Measurements from ENCODE around the gene AUTS2. TPM values are rescaled to one million over a fixed set of nuclear protein-coding genes. Genes with fewer than 3 reads are reported as not detected.

Gene AUTS2
- total RNA-seq, 1 experiment from 2014 or later = 50.0 TPM

- no peak for TF ChIP-seq ZNF281 (CRISPR knock-in tag; IDR thresholded peaks at IDR 0.05)
These were observed 1078.0 kb downstream of the AUTS2 start (continued) for GRCh38 chr7:70676243-70676642.

GRCh38 chr7:70678621-70679251, 1080.5 kb downstream of the AUTS2 start:
- DNase-seq (ENCODE audit: low spot score) (no peak), ATAC-seq (no peak)
- Mint-ChIP-seq H3K4me1 (peaks cover 40% of the 10 kb centered on the region), H3K4me3 (no peak overlapping the region), H3K9me3 (no peaks in the 10 kb centered on the region), H3K27ac (no peak overlapping the region), H3K36me3 (no peaks in the 10 kb centered on the region), H3K27me3 (ENCODE audit: low read depth) (peaks cover 73% of the 10 kb centered on the region)
- POLR2A ChIA-PET = no interaction called here
- TF ChIP-seq NFE2L1 (CRISPR knock-in tag; IDR thresholded peaks at IDR 0.05) (no peak), GRHL2 (CRISPR knock-in tag; IDR thresholded peaks at IDR 0.05; ENCODE audit: insufficient replicate concordance, severe bottlenecking) (no peak), STAT6 (CRISPR knock-in tag; conservative IDR thresholded peaks at IDR 0.05; ENCODE audit: low read depth) (no peak), ATF6 (CRISPR knock-in tag; IDR thresholded peaks at IDR 0.05) (no peak), ZNF532 (CRISPR knock-in tag; IDR thresholded peaks at IDR 0.05; ENCODE audit: borderline replicate concordance) (no peak), RORB (CRISPR knock-in tag; IDR thresholded peaks at IDR 0.05) (no peak), CBFB (CRISPR knock-in tag; IDR thresholded peaks at IDR 0.05; ENCODE audit: low read depth) (no peak), E2F1 (CRISPR knock-in tag; IDR thresholded peaks at IDR 0.05) (no peak), ZNF263 (CRISPR knock-in tag; IDR thresholded peaks at IDR 0.05; ENCODE audit: low read depth) (no peak), FOXK1 (CRISPR knock-in tag; IDR thresholded peaks at IDR 0.05) (no peak), PRDM15 (CRISPR knock-in tag; IDR thresholded peaks at IDR 0.05) (no peak), ZNF317 (CRISPR knock-in tag; IDR thresholded peaks at IDR 0.05; ENCODE audit: borderline replicate concordance, low read depth) (no peak), NR3C1 (CRISPR knock-in tag; conservative IDR thresholded peaks at IDR 0.05; ENCODE audit: low read depth) (no peak), ZNF121 (CRISPR knock-in tag; IDR thresholded peaks at IDR 0.05) (no peak)
- CTCF ChIA-PET = no interaction called here
